IMR-90 (cell line): ENCODE data around the gene THADA. TPM values are rescaled to one million over a fixed set of nuclear protein-coding genes. Genes with fewer than 3 reads are reported as not detected.

Experiments
- ATAC-seq: fragments of 200-7000 bp; cut with Tn5 transposase; 2 replicates; pipeline ENCODE4 v1.9.1; 2020; ENCODE audit warnings: low read depth, mild to moderate bottlenecking, moderate library complexity
- BruUV-seq: library from RNA; stranded (reverse); fragments of 400-500 nt; replicated peaks from 2 replicates; lab custom pipeline; 2021; lab: Mats Ljungman, UMichigan
- CTCF ChIA-PET: fragments of 300-600 bp; formaldehyde crosslinking; extraction: SDS; loops from one replicate; lab custom pipeline; 2021; ENCODE audit warnings: antibody characterized with exemption; lab: Yijun Ruan, JAX
- POLR2A ChIA-PET: fragments of 300-600 bp; sonication (Branson Sonifier 250); formaldehyde crosslinking; loops from one replicate; lab custom pipeline; 2022; ENCODE audit warnings: antibody characterized with exemption; ENCODE audit not compliant: unreplicated experiment; lab: Charles Lee
- DNase-seq: peaks from one replicate; pipeline ENCODE4 v3.0.0; 2013
- H2AFZ ChIP-seq: replicated peaks from 2 replicates; pipeline ENCODE3; 2013; ENCODE audit warnings: low read length, mild to moderate bottlenecking; ENCODE audit not compliant: poor library complexity
- H2AK5ac ChIP-seq: 2 replicates; pipeline ENCODE4 v1.6.1; 2013; ENCODE audit warnings: low read depth, low read length, inconsistent platforms
- H2AK9ac ChIP-seq: replicated peaks from 2 replicates; pipeline ENCODE3; 2013; ENCODE audit warnings: mild to moderate bottlenecking, low read depth, low read length, moderate library complexity; ENCODE audit not compliant: poor library complexity
- H2BK120ac ChIP-seq: 2 replicates; pipeline ENCODE4 v1.6.1; 2013; ENCODE audit warnings: low read depth, low read length, inconsistent platforms
- H2BK15ac ChIP-seq: 3 replicates; pipeline ENCODE4 v1.6.1; 2013; ENCODE audit warnings: low read depth, low read length, inconsistent platforms
- H2BK20ac ChIP-seq: 2 replicates; pipeline ENCODE4 v1.6.1; 2013; ENCODE audit warnings: low read depth, mild to moderate bottlenecking, inconsistent platforms, low read length, moderate library complexity
- H2BK5ac ChIP-seq: 2 replicates; pipeline ENCODE4 v1.6.1; 2013; ENCODE audit warnings: mild to moderate bottlenecking, low read depth, low read length, inconsistent platforms; ENCODE audit not compliant: poor library complexity, severe bottlenecking
- H3K14ac ChIP-seq: replicated peaks from 2 replicates; pipeline ENCODE4 v1.6.1; 2013; ENCODE audit warnings: low read depth, low read length, inconsistent platforms
- H3K18ac ChIP-seq: 2 replicates; pipeline ENCODE4 v1.6.1; 2013; ENCODE audit warnings: low read depth, low read length, control low read depth
- H3K23ac ChIP-seq: 2 replicates; pipeline ENCODE4 v1.6.1; 2013; ENCODE audit warnings: low read depth, low read length, inconsistent platforms
- H3K27ac ChIP-seq: 2 replicates; pipeline ENCODE4 v1.5.1; 2013; ENCODE audit warnings: mild to moderate bottlenecking, control low read depth, low read length; ENCODE audit not compliant: insufficient read depth
- H3K27me3 ChIP-seq: 2 replicates; pipeline ENCODE4 v1.6.1; 2013; ENCODE audit warnings: low read length; ENCODE audit not compliant: control insufficient read depth, insufficient read depth
- H3K36me3 ChIP-seq: 2 replicates; pipeline ENCODE4 v1.6.1; 2013; ENCODE audit warnings: low read length, mixed read lengths; ENCODE audit not compliant: control insufficient read depth, insufficient read depth
- H3K4ac ChIP-seq: 2 replicates; pipeline ENCODE4 v1.6.1; 2013; ENCODE audit warnings: low read depth, low read length, inconsistent platforms
- H3K4me1 ChIP-seq: 2 replicates; pipeline ENCODE4 v1.6.1; 2013; ENCODE audit warnings: low read length, mixed read lengths; ENCODE audit not compliant: control insufficient read depth, insufficient read depth
- H3K4me2 ChIP-seq: 2 replicates; pipeline ENCODE4 v1.6.1; 2013; ENCODE audit warnings: low read depth, mild to moderate bottlenecking, control low read depth, low read length, moderate library complexity
- H3K4me3 ChIP-seq: 2 replicates; pipeline ENCODE4 v1.5.1; 2013; ENCODE audit warnings: low read depth, mild to moderate bottlenecking, control low read depth, low read length, moderate library complexity; ENCODE audit not compliant: insufficient read depth
- H3K56ac ChIP-seq: 2 replicates; pipeline ENCODE4 v1.6.1; 2013; ENCODE audit warnings: low read length, inconsistent platforms; ENCODE audit not compliant: insufficient read depth; ENCODE audit errors: extremely low read depth
- H3K79me1 ChIP-seq, 2 experiments: 2 replicates each; pipeline ENCODE4 v1.6.1; 2013; ENCODE audit warnings: low read length in 2 of 2, inconsistent platforms in 1 of 2, low read depth in 1 of 2
- H3K9ac ChIP-seq: 2 replicates; pipeline ENCODE4 v1.6.1; 2013; ENCODE audit warnings: low read depth, low read length, control low read depth
- H3K9me1 ChIP-seq: 2 replicates; pipeline ENCODE4 v1.6.1; 2013; ENCODE audit warnings: low read length, inconsistent platforms; ENCODE audit not compliant: insufficient read depth
- H3K9me3 ChIP-seq: 2 replicates; pipeline ENCODE4 v1.6.1; 2013; ENCODE audit warnings: low read length; ENCODE audit not compliant: control insufficient read depth, insufficient read depth
- H4K20me1 ChIP-seq: 2 replicates; pipeline ENCODE4 v1.6.1; 2013; ENCODE audit warnings: low read length, inconsistent platforms; ENCODE audit not compliant: insufficient read depth
- H4K5ac ChIP-seq: 2 replicates; pipeline ENCODE4 v1.6.1; 2013; ENCODE audit warnings: mild to moderate bottlenecking, low read depth, low read length, control low read depth
- H4K8ac ChIP-seq, 2 experiments: 2 replicates each; pipeline ENCODE4 v1.6.1; 2013; ENCODE audit warnings: low read depth in 2 of 2, low read length in 2 of 2, control low read depth in 1 of 2, inconsistent platforms in 1 of 2
- H4K91ac ChIP-seq: 2 replicates; pipeline ENCODE4 v1.6.1; 2013; ENCODE audit warnings: low read depth, low read length, inconsistent platforms; ENCODE audit not compliant: insufficient read depth
- CEBPB ChIP-seq: IDR thresholded peaks from 2 replicates; pipeline ENCODE4 v1.6.1; 2012; ENCODE audit warnings: low read depth, low read length, improper control_type of control experiment
- CHD1 ChIP-seq: IDR thresholded peaks from 2 replicates; pipeline ENCODE4 v1.6.1; 2012; ENCODE audit warnings: low read depth, low read length, improper control_type of control experiment
- ELK1 ChIP-seq: fragments of 150-350 bp; IDR thresholded peaks from 2 replicates; pipeline ENCODE4 v1.6.1; 2016; ENCODE audit warnings: low read depth, mild to moderate bottlenecking, low read length, moderate library complexity, borderline replicate concordance
- FOS ChIP-seq: fragments of 150-350 bp; IDR thresholded peaks from 2 replicates; pipeline ENCODE4 v1.6.1; 2016; ENCODE audit warnings: low read depth, low read length
- MAFK ChIP-seq: IDR thresholded peaks from 2 replicates; pipeline ENCODE4 v1.6.1; 2012; ENCODE audit warnings: low read depth, low read length, improper control_type of control experiment
- MXI1 ChIP-seq: IDR thresholded peaks from 2 replicates; pipeline ENCODE4 v1.6.1; 2012; ENCODE audit warnings: low read depth, mild to moderate bottlenecking, low read length, moderate library complexity, borderline replicate concordance
- RFX5 ChIP-seq: IDR thresholded peaks from 2 replicates; pipeline ENCODE4 v1.8.0; 2012; ENCODE audit warnings: low read depth, mild to moderate bottlenecking, low read length, moderate library complexity
- WGBS, 2 experiments: methylation state at CpG; one replicate each; pipeline versions ENCODE4 v1.1.5 to v1.1.7; 2013; ENCODE audit warnings: missing lambda C conversion rate in 2 of 2; ENCODE audit not compliant: insufficient read length in 1 of 2; ENCODE audit errors: extremely low coverage in 2 of 2; 5-methylcytosine and 5-hydroxymethylcytosine counted together
- dilution Hi-C: fragments of 300-500 bp; cut with HindIII; formaldehyde crosslinking; loops from one replicate; pipeline ENCODE4 v1.14.3; 2018; ENCODE audit warnings: low sequenced_read_pairs; ENCODE audit not compliant: unreplicated experiment
- in situ Hi-C: fragments of 300-500 bp; cut with MboI; formaldehyde crosslinking; loops from 3 replicates; pipeline ENCODE4 v1.14.3; 2019; ENCODE audit warnings: low sequenced_read_pairs, inconsistent platforms, mixed read lengths
- intact Hi-C: fragments of 100-400 bp; cut with micrococcal nuclease; formaldehyde crosslinking; loops from 2 replicates; pipeline ENCODE4 v1.10.0; 2022
- polyA plus RNA-seq, 3 experiments: library from polyadenylated mRNA; depleted of rRNA; stranded (reverse); fragments of >200 nt; gene quantifications; 2 replicates each; pipeline ENCODE4 v1.2.3, GENCODE V29; 2012; ENCODE audit warnings: low replicate concordance in 1 of 3
- total RNA-seq: library from RNA; depleted of rRNA; stranded (reverse); fragments of >200 nt; gene quantifications from 2 replicates; pipeline ENCODE4 v1.2.3, GENCODE V29; 2012

Gene THADA
- total and polyA plus RNA-seq, 2 of the 4 experiments (the other 2 are of a cell fraction): 10.5 to 21.3 TPM

DNA sequence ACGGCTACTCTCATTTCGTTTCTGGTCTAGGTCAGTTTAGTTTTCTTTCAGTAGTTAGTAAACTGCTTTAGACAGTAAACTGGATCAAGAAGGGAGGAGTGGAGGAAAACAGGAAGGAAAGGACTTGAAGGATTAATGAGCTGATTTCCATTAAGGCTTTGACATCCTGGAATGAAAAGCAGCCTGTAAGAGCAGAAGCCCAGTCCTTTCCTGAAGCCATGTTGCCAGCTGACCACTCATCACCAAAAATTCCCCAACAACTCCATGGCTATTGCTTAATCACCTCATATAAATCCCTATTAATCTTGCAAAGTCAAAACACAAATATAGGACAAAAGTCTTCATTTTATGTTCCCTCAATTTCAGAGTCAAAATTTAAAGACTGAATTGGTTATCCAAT is 255.8 kb downstream of the THADA start:
- BruUV-seq: no TSS peak
- H2BK20ac ChIP-seq: no peak overlapping the region
- peak overlapping the region; percentile 84 for H2BK5ac ChIP-seq
- peak overlapping the region; percentile 38; the same call in 1 of the 2 replicates for H2AK5ac ChIP-seq
- ATAC-seq (peak; percentile 43), DNase-seq (peak; percentile 78)
- ChIA-PET POLR2A (no interaction called here), CTCF (interaction anchor here (1.0 kb wide), 1 partner anchor 37 kb away, joined by 5 read pairs; no protein-coding TSS in a partner anchor)
- H3K4ac ChIP-seq: peak overlapping the region; percentile 68; the same call in 1 of the 2 replicates
- no peaks in the 10 kb centered on the region for H3K27me3 ChIP-seq
- H3K27ac ChIP-seq: peak overlapping the region; percentile 68; the same call in 1 of the 2 replicates
- TF ChIP-seq ELK1: no peak
- no peak for TF ChIP-seq CHD1
- TF ChIP-seq RFX5: no peak
- no peak for TF ChIP-seq FOS
- no peak for TF ChIP-seq MAFK
- TF ChIP-seq CEBPB: peak; percentile 96
- no peak for TF ChIP-seq MXI1
- peak overlapping the region; percentile 13 for H3K14ac ChIP-seq
- peak overlapping the region; percentile 37; the same call in 2 of the 3 replicates for H2BK15ac ChIP-seq
- H3K4me3 ChIP-seq: no peak overlapping the region
- H4K91ac ChIP-seq: peak overlapping the region; percentile 67
- no peak overlapping the region for H2AFZ ChIP-seq
- no CpG with 5 or more reads among the region's 2 CpGs for WGBS, 2 experiments
- H3K23ac ChIP-seq: no peak overlapping the region; the same call in 1 of the 2 replicates
- H3K4me1 ChIP-seq: peaks cover 24% of the 10 kb centered on the region
- H3K18ac ChIP-seq: peak overlapping the region; percentile 85
- H4K20me1 ChIP-seq: no peaks in the 10 kb centered on the region; the same call in 1 of the 2 replicates
- intact Hi-C loops (loop anchor here (5.0 kb wide), 1 partner anchor 113 kb away; the partner anchor contains the start of gene ZFP36L2), in situ Hi-C loops (no loop called here), dilution Hi-C loops (no loop called here)
- no peaks in the 10 kb centered on the region for H3K9me3 ChIP-seq
- no peaks in the 10 kb centered on the region for H3K36me3 ChIP-seq
- peak overlapping the region; percentile 52 for H2BK120ac ChIP-seq
- H3K4me2 ChIP-seq: peak overlapping the region; percentile 58
- peak overlapping the region; percentile 31; the same call in 1 of the 2 replicates for H3K56ac ChIP-seq
- H2AK9ac ChIP-seq: no peak overlapping the region
- peak overlapping the region; percentile 95 for H4K5ac ChIP-seq
- peaks cover 23% of the 10 kb centered on the region for H3K9me1 ChIP-seq
- H4K8ac ChIP-seq: peak overlapping the region in 1 of 2 experiments; percentile 89; a peak in 2 of 4 replicates
- peaks cover 0 to 10% of the 10 kb centered on the region in 2 experiments; a peak in 1 of 4 replicates for H3K79me1 ChIP-seq
- no peak overlapping the region for H3K9ac ChIP-seq
